Astrocyte (in vitro differentiated cells and primary cell): ENCODE results near the gene DNLZ. TPM values are rescaled to one million over a fixed set of nuclear protein-coding genes. Genes with fewer than 3 reads are reported as not detected.

Experiments
- DNase-seq: peaks from one replicate; pipeline ENCODE4 v3.0.0-alpha.2; 2010; ENCODE audit warnings: low read depth
- FAIRE-seq: peaks from 2 replicates; lab custom pipeline; 2011; peaks lifted over from hg19 to GRCh38; lab: Jason Lieb, UNC
- H2AFZ ChIP-seq: 2 replicates; pipeline ENCODE4 v1.6.0; 2012; ENCODE audit warnings: low read depth, low read length, inconsistent platforms
- H3K27ac ChIP-seq: 2 replicates; pipeline ENCODE4 v1.5.1; 2011; ENCODE audit warnings: low read depth, low read length, inconsistent platforms
- H3K27me3 ChIP-seq: 2 replicates; pipeline ENCODE4 v1.6.0; 2011; ENCODE audit warnings: low read length, inconsistent platforms; ENCODE audit not compliant: insufficient read depth
- H3K36me3 ChIP-seq: 2 replicates; pipeline ENCODE4 v1.5.1; 2011; ENCODE audit warnings: low read length, inconsistent platforms; ENCODE audit not compliant: insufficient read depth
- H3K4me1 ChIP-seq: 2 replicates; pipeline ENCODE4 v1.5.1; 2011; ENCODE audit warnings: low read length, inconsistent platforms; ENCODE audit not compliant: insufficient read depth
- H3K4me2 ChIP-seq: 2 replicates; pipeline ENCODE4 v1.6.0; 2012; ENCODE audit warnings: low read length, inconsistent platforms
- H3K4me3 ChIP-seq: 2 replicates; pipeline ENCODE4 v1.5.1; 2011; ENCODE audit warnings: low read depth, mild to moderate bottlenecking, low read length, inconsistent platforms; ENCODE audit not compliant: insufficient read depth
- H3K79me2 ChIP-seq: 2 replicates; pipeline ENCODE4 v1.6.0; 2012; ENCODE audit warnings: mild to moderate bottlenecking, low read length, inconsistent platforms; ENCODE audit not compliant: insufficient read depth
- H3K9ac ChIP-seq: 2 replicates; pipeline ENCODE4 v1.6.0; 2012; ENCODE audit warnings: mild to moderate bottlenecking, low read length, inconsistent platforms
- H3K9me3 ChIP-seq: 2 replicates; pipeline ENCODE4 v1.5.1; 2012; ENCODE audit warnings: low read depth, mild to moderate bottlenecking, low read length, inconsistent platforms; ENCODE audit not compliant: insufficient read depth
- H4K20me1 ChIP-seq: 2 replicates; pipeline ENCODE4 v1.6.0; 2012; ENCODE audit warnings: low read length, inconsistent platforms; ENCODE audit not compliant: insufficient read depth
- H3K27ac Mint-ChIP-seq: one replicate; pipeline ENCODE4 v1.8.0; 2021; ENCODE audit warnings: mild to moderate bottlenecking, mixed read lengths; ENCODE audit not compliant: unreplicated experiment
- H3K27me3 Mint-ChIP-seq: one replicate; pipeline ENCODE4 v1.8.0; 2021; ENCODE audit warnings: low read depth, mixed read lengths; ENCODE audit not compliant: unreplicated experiment
- H3K36me3 Mint-ChIP-seq: one replicate; pipeline ENCODE4 v1.8.0; 2021; ENCODE audit warnings: low read depth, mixed read lengths; ENCODE audit not compliant: unreplicated experiment
- H3K4me1 Mint-ChIP-seq: one replicate; pipeline ENCODE4 v1.8.0; 2021; ENCODE audit warnings: low read depth, mixed read lengths; ENCODE audit not compliant: unreplicated experiment
- H3K4me3 Mint-ChIP-seq: one replicate; pipeline ENCODE4 v1.8.0; 2021; ENCODE audit warnings: mild to moderate bottlenecking, moderate library complexity, mixed read lengths; ENCODE audit not compliant: unreplicated experiment
- H3K9me3 Mint-ChIP-seq: one replicate; pipeline ENCODE4 v1.8.0; 2021; ENCODE audit warnings: mild to moderate bottlenecking, mixed read lengths; ENCODE audit not compliant: unreplicated experiment
- EZH2 ChIP-seq: IDR thresholded peaks from 2 replicates; pipeline ENCODE4 v1.6.1; 2012; ENCODE audit warnings: mild to moderate bottlenecking, low read length, inconsistent platforms; ENCODE audit not compliant: insufficient read depth
- total RNA-seq: library from RNA; stranded (reverse); gene quantifications from 2 replicates; pipeline ENCODE4 v1.2.1, GENCODE V29; 2021
- TF ChIP-seq, protein P1 (sequence below): IDR thresholded peaks from 2 replicates; pipeline ENCODE4 v1.5.1; 2011; ENCODE audit warnings: low read depth, mild to moderate bottlenecking, inconsistent platforms, low read length, moderate library complexity; ENCODE audit not compliant: insufficient read depth

The DNLZ gene
- total RNA-seq, 1 donor from 2014 or later: 17.4 TPM

DNA sequence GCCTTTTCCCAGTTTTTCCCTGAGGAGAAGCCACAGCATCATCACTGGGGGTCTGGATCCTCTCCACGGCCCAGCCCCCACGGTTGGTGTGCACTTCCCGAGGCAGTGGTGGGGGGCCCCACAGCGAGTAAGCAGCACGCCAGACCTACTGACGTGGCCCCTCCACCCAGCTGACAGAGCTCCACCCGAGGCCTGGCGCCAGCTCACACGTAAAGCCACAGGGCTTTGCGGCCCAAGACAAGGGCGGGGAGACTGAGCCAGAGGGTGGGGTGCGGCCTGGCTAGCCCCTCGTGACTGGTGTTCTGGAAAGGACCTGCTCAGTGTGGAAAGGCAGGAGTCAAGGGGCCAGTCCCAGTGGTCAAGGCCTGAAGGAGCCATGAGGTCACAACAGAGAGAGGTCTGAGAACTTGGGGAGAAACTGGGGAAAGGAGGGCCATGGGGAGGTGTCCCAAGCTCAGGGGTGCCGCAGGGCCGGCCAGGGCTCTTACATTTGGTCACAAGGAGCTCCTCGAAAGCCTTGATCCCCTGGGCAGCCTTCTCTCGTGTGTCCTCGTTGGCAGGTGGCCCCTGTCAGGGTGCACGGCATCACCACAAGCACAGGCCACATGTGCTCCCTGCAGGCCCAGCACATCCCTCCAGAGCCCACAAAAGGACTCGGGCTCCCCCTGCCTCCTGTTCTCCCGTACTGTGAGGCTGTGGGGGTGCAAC is 30.9 kb upstream of the DNLZ start:
- Mint-ChIP-seq H3K36me3 (peaks cover 20% of the 10 kb centered on the region), H3K27me3 (no peaks in the 10 kb centered on the region), H3K4me1 (peaks cover 9% of the 10 kb centered on the region), H3K9me3 (no peaks in the 10 kb centered on the region), H3K4me3 (no peak overlapping the region), H3K27ac (no peak overlapping the region)
- Histone ChIP-seq H3K36me3 (peaks cover 29% of the 10 kb centered on the region), H3K9me3 (no peaks in the 10 kb centered on the region), H3K79me2 (peaks cover 35% of the 10 kb centered on the region), H3K4me3 (no peak overlapping the region), H2AFZ (no peak overlapping the region), H4K20me1 (peaks cover 52% of the 10 kb centered on the region), H3K9ac (no peak overlapping the region), H3K4me2 (no peak overlapping the region), H3K27ac (no peak overlapping the region), H3K4me1 (peaks cover 8% of the 10 kb centered on the region), H3K27me3 (no peaks in the 10 kb centered on the region)
- no peak for TF ChIP-seq EZH2
- TF ChIP-seq, protein P1, sequence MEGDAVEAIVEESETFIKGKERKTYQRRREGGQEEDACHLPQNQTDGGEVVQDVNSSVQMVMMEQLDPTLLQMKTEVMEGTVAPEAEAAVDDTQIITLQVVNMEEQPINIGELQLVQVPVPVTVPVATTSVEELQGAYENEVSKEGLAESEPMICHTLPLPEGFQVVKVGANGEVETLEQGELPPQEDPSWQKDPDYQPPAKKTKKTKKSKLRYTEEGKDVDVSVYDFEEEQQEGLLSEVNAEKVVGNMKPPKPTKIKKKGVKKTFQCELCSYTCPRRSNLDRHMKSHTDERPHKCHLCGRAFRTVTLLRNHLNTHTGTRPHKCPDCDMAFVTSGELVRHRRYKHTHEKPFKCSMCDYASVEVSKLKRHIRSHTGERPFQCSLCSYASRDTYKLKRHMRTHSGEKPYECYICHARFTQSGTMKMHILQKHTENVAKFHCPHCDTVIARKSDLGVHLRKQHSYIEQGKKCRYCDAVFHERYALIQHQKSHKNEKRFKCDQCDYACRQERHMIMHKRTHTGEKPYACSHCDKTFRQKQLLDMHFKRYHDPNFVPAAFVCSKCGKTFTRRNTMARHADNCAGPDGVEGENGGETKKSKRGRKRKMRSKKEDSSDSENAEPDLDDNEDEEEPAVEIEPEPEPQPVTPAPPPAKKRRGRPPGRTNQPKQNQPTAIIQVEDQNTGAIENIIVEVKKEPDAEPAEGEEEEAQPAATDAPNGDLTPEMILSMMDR: no peak
- no peak for FAIRE-seq
- no peak for DNase-seq

DNA sequence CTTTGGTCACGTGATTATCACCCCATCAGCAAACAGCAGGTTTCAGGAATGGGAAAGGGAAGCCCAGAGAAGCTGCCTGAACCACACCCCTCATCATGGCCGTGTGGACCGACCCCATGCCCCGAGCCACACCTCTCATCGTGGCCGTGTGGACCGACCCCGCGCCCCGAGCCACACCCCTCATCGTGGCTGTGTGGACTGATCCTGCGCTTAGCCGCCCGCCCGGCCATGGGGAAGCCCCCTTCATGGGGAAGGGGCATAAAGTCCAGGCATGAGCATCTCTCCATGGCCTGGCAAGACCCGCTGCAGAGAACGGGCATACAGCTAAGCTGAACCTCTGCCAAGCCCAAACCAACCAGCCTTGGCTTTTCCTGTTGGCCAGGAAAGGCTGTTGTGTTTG is 30.0 kb upstream of the DNLZ start:
- no peaks in the 10 kb centered on the region for H3K9me3 Mint-ChIP-seq
- H3K27me3 Mint-ChIP-seq: no peaks in the 10 kb centered on the region
- Histone ChIP-seq H4K20me1 (peaks cover 50% of the 10 kb centered on the region), H3K27ac (no peak overlapping the region), H3K9ac (no peak overlapping the region), H3K36me3 (peaks cover 34% of the 10 kb centered on the region), H3K79me2 (peaks cover 25% of the 10 kb centered on the region), H3K4me1 (peaks cover under 1% of the 10 kb centered on the region), H3K9me3 (no peaks in the 10 kb centered on the region), H3K4me3 (no peak overlapping the region), H2AFZ (no peak overlapping the region), H3K4me2 (no peak overlapping the region), H3K27me3 (no peaks in the 10 kb centered on the region)
- no peak overlapping the region for H3K4me3 Mint-ChIP-seq
- peaks cover 23% of the 10 kb centered on the region for H3K36me3 Mint-ChIP-seq
- no peak for FAIRE-seq
- no peak overlapping the region for H3K27ac Mint-ChIP-seq
- no peak for DNase-seq
- peaks cover 2% of the 10 kb centered on the region for H3K4me1 Mint-ChIP-seq
- TF ChIP-seq, protein P1: no peak
- TF ChIP-seq EZH2: no peak
